HG03354 (cell line): ENCODE measurements around the gene MGMT.

Experiments used
- ATAC-seq: cut with Tn5 transposase; IDR thresholded peaks from one replicate; pipeline ENCODE4 v1.9.1; 2021; ENCODE audit warnings: mild to moderate bottlenecking; ENCODE audit not compliant: unreplicated experiment, poor library complexity, severe bottlenecking

The MGMT gene

GRCh38 chr10:129716211-129716681, 249.2 kb downstream of the MGMT start:
- ATAC-seq, result no peak

DNA sequence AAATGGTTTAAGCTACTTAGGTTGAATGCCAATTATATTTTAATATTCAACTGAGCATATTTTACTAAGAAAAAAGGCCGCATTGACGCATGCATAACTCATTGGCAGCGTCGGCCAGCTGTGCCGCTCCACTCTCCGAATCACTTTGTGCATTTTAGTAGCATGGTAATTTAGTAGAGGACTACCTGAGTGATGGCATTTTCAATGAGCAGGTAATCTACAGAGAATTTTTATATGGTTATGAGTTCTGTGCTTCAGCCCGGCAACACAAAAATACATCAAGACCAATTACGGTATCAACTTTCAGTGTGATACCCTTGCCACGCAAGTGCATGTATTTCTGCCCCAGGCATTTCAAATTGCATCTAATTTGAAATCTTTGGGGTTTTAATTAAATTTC, 249.8 kb downstream of the MGMT start:
- no peak for ATAC-seq

DNA sequence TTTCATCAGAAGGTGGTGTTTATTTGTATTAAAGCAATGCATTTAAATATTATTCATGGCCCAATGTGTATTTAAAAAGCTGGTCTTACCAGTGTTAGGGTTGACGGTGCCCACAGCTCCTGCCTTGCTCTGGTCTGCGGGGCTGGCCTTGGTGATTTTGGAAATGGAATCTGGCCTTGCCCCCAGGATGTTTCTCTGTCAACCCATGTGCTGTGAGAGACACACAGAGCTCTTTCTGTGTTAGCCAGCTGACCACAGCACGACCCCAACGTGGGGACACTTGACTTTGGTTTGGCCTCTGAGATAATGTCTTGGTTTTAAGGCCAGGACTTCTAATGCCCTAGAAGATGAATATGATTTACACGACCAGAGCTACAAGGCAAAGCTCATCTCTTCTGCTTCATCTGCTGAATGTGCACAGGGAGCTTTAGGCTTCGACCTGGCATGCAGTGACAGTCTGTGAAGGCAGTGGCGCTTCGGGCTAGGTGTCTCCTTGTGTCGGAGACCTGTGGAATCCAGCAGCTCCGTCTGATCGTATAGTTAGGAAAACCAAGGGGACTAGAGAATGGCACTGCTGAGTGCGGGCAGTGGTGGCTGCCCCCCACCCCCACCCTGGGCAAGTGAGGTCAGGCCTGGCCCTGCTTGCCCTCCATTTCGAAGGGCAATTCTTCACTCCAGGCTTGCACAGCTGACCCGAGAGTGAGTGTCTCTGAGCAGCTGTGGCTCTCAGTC, 250.9 kb downstream of the MGMT start:
- ATAC-seq, result no peak

DNA sequence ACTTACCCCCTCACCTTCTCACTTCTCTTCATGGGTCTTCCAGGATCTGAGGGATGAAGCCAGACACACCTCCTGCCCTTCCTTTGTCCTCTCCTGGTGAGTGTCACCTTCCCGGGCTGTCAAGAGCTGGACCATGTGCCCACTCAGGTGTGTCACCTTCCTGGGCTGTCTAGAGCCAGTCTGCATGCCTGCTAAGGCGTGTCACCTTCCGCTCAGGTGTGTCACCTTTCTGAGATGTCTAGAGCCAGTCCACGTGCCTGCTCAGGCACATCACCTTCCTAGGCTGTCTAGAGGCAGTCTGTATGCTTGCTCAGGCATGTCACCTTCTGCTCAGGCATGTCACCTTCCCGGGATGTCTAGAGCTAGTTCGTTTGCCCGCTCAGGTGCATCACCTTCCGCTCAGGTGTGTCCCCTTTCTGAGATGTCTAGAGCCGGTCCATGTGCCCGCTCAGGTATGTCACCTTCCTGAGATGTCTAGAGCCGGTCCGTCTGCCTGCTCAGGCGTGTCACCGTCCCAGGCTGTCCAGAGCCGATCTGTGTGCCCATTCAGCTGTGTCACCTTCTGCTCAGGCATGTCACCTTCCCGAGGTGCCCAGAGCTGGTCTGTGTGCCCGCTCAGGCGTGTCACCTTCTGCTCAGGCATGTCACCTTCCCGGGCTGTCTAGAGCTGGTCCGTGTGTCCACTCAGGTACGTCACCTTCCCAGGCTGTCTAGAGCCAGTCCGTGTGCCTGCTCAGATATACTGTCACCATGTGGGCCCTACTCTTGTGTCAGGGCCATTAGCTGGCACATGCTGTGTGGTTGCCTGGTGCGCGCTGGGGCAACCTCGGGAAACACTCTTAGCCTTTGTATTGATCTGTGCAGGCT, 251.7 kb downstream of the MGMT start:
- no peak for ATAC-seq

DNA sequence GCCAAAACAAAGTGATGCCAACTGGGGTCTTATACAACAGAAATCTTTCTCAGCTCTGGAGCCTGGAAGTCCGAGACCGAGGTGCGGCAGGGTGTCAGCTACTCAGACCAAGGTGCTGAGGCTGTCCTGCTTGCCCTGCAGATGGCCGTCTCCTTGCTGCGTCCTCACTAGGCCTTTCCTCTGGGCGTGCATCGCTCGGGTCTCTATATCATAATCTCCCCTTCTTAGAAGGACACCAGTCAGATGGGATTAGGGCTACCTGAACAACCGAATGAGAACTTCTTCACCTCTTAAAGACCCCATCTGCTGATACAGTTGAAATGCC, 252.3 kb downstream of the MGMT start:
- ATAC-seq, result no peak

- ATAC-seq, result no peak
Measured at GRCh38 chr10:129719889-129720590, 253.0 kb downstream of the MGMT start.

- no peak for ATAC-seq
Measured at GRCh38 chr10:129725011-129725410, 258.0 kb downstream of the MGMT start.

GRCh38 chr10:129725482-129725881, 258.4 kb downstream of the MGMT start:
- ATAC-seq, result no peak

GRCh38 chr10:129725890-129726631, 259.0 kb downstream of the MGMT start:
- ATAC-seq, result no peak

DNA sequence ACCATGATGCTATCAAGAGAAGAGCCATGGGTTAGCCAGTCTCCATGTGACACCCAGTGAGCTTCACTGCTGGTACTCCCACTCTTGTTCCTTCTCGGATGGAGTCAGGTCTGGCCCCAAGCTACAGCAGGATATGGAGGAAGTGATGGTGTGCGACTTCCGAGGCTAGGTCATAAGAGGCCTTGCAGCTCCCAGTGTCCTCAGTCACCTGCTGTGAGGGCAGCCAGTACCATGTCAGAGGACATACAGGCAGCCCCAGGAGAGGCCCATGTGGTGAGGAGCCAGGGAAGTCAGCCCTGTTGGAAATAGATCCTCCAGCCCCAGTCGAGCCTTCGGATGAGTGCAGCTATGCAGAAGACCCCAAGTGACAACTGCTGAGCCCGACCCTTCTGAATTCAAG, 260.0 kb downstream of the MGMT start:
- ATAC-seq, result no peak

DNA sequence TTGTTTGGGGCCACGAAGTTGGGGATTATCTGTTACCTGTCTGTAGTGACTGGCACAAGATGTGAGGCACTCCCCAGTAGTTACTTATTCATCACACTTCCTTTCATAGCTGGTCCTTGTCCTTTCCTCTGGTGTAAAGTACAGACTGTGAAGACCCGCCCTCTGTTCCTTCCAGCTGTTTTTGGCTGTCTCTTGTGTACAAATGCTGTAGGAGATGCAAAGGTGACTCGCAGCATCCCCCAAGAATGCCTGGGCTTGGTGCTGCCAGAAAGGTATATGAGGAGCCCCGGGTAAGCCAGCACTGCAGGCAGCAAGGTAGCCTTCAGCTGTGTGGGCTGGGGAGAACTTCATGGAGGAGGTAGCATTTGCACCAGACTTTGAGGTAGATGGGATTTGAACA, 260.5 kb downstream of the MGMT start:
- no peak for ATAC-seq

DNA sequence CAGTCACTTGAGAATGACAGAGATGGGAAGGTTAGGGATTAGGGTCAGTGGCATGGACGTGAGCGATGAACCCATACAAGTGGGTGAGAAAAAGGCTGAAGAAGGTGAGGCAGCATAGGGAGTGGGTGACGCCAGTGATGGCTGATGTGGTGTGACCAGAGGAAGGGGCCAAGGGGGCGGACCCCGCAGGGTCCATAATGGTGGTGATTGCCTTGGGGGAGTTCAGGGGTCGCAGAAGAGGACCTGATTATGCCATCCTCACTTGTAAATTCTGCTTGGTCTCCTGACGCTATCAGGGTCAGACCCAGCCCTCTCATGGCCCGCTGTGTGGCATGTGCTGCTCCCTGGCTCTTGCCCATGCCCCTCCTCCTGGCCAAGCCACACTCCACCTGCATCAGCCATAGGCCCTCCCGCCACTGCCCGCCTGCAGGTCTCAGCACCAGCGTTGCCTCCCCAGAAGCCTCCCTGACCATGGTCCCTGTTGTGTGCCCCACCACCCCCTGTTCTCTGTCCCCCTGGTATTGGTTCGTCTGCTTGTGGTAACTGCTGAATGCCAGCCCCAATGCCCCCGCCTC, 261.3 kb downstream of the MGMT start:
- no peak for ATAC-seq

GRCh38 chr10:129728905-129729795, 262.1 kb downstream of the MGMT start:
- no peak for ATAC-seq

- ATAC-seq, result no peak
Measured at GRCh38 chr10:129730272-129730992, 263.4 kb downstream of the MGMT start.

DNA sequence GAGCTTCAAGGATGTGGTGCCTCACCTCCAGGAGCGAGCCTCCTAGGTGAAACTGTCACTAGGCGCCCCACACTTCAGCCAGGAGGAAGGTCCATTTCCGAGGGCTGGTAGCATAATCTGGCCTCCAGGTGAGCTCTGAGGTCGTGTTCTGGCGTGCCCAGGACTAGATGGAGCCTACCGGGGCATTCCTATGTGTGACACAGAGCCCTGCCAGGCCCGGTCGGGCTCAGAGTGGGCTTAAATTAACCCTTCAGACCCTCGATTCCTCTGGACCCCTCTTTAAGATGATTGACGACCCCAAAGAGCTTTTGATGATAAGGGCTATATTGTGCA, 263.9 kb downstream of the MGMT start:
- ATAC-seq, result no peak

GRCh38 chr10:129740532-129741279, 273.7 kb downstream of the MGMT start:
- ATAC-seq, result no peak

- ATAC-seq, result no peak
Measured at GRCh38 chr10:129741280-129741977, 274.4 kb downstream of the MGMT start.
